C4-2B (cell line): ENCODE results near the gene PCARE.

Source experiments
- H3K27ac ChIP-seq: fragments of 450-650 bp; 2 replicates; pipeline ENCODE4 v1.5.1; 2017
- ZFX ChIP-seq: fragments of 450-650 bp; IDR thresholded peaks from 2 replicates; pipeline ENCODE4 v1.6.1; 2017
- TF ChIP-seq, protein P1 (sequence below): fragments of 450-650 bp; conservative IDR thresholded peaks from 2 replicates; pipeline ENCODE4 v1.5.1; 2017; ENCODE audit warnings: mild to moderate bottlenecking

PCARE gene

DNA sequence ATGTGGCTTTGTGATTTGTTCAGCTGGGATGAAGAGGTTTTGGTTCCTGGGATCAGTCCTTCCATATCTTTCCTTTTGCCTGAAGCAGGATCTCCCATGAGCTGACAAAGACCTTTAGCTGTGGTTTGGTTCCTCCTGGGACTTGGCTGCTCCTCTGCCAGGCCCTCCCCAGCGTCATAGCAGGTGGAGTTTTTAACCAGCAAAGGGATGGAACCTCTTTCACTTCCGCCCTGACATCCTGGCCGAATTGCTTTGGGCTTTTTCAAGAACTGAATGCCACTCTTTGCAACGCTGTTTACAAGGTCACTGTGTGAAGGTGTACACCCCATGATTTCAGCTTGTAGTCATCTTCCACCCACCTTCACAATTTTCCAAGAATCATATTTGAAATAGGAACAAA, 390 bp downstream of the PCARE start:
- no peak for TF ChIP-seq ZFX
- TF ChIP-seq, protein P1, sequence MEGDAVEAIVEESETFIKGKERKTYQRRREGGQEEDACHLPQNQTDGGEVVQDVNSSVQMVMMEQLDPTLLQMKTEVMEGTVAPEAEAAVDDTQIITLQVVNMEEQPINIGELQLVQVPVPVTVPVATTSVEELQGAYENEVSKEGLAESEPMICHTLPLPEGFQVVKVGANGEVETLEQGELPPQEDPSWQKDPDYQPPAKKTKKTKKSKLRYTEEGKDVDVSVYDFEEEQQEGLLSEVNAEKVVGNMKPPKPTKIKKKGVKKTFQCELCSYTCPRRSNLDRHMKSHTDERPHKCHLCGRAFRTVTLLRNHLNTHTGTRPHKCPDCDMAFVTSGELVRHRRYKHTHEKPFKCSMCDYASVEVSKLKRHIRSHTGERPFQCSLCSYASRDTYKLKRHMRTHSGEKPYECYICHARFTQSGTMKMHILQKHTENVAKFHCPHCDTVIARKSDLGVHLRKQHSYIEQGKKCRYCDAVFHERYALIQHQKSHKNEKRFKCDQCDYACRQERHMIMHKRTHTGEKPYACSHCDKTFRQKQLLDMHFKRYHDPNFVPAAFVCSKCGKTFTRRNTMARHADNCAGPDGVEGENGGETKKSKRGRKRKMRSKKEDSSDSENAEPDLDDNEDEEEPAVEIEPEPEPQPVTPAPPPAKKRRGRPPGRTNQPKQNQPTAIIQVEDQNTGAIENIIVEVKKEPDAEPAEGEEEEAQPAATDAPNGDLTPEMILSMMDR, result no peak

DNA sequence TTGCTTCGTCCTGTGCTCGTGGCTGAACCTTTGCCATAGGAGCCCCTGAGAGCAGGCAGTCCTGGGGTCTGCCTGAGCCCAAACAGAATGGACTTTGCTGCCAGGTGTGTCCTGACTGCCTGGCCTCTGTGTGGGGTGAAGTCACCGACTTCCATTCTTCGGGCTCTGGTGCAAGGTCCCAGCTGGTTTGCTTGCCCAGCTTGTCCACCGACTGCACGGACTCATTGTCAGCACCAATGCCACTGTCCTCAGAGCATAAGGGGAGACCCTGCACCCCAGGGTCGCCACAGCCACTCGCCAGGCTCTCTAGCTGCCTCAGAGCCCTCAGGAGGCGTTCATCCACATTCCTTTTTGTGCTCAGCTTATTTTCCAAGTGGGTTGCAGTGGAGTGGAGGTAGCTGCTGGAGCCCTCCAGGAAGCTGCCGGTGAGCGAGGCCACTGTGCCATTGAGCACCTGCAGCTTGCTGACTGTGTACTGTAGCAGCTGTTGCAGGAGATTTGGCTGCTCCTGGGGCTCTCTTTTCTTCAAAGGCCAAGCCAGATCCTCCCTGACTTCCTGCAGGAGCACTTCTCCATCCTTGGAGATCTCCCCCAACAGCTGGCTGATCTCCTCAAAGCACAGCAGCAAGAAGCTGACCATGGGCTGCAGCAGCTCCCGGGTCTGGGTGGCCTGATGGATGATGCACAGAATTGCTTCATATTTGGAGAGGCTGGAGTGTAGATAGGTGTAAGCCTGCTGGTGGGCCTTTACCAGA, 1.2 kb downstream of the PCARE start:
- TF ChIP-seq, protein P1, result no peak
- TF ChIP-seq ZFX, result no peak
- no peak overlapping the region for H3K27ac ChIP-seq

More for the DNA sequence above, 390 bp downstream of the PCARE start:
- H3K27ac ChIP-seq, result no peak overlapping the region

DNA sequence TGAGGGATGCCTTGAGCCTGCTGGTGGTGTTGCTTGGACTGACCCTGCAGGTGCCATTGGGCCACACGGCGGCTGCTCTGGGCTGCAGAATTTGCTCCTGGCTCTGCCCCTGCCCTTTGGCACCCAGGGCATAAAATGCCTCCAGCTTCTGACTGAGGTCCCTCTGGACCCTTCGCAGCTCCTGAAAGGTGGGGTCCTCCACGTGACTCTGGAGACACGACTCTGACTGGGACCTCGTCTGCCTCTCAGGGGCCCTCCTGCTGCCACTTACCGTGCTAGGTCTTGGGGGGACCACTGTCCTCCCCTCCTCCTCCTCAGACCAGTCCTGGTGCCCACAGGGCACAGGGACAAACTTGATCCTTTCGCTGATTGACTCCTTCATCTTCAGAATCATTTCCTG, 2.1 kb downstream of the PCARE start:
- no peak overlapping the region for H3K27ac ChIP-seq
- no peak for TF ChIP-seq ZFX
- TF ChIP-seq, protein P1, result no peak

DNA sequence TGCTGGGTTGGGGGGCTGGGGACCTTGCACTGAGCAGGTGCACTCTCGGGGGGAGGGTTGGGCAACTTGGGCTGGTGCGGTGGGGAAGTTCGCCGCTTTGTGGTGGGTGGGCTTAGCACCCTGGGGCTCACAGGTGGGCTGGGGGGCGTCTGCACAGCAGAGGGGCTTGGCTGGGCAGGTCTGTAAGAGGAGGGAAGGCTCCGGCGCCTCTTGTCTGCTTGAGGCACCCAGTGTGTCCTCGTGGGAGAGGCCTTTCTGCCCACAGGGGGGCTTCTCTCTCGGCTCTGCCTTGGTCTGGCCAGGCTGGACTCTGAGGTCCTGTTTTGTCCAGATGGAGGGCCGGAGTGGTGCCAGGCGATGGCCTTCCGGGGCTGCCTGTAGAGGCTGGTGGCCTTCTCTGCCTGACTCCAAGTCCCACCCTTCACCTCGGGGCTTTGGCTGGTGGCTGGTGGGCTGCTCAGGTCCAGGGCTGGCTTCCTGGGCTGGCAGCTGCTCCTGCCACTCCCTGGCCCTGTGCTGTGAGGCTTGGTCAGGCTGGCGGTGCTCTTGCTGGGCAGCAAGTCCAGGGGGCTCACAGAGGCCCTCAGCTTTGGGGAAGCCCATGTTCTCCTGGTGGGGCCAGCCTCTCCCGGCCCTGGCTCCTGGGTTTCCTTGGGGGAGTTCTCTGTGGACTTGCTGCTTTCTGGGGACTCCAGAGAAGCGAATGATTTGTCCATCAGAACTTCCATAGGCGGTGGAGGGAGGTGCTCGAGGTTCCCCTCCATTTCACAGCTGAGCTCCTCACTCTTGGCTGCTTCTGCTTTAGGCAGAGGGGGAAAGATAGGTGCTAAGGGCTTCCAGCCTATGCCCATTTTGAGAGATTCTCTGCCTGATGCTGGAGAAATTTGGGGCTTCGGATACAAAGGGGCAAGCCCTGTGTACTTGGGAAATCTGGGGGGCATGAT, 3.0 kb downstream of the PCARE start:
- TF ChIP-seq ZFX, result no peak
- TF ChIP-seq, protein P1, result no peak
- H3K27ac ChIP-seq, result no peak overlapping the region

DNA sequence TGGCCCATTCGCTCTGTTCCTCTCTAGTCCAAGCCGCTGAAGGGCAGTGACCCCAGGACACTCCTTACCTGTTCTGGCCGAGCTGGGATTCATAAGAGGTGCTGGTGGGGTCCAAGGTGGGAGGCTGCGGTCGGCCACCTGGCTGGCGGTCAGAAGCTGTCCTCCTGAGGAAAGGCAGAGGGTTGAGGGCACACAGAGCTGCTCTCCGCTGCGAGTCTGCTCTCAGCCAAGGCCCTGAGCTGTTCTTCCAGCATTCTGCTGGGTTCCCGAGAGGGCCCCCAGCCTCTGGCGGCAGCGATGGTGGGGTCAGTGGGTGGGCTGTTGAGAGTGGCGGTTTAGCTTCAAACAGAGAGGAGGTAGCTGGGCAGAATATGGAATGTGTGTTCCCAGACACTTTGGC, 3.8 kb downstream of the PCARE start:
- no peak overlapping the region for H3K27ac ChIP-seq
- TF ChIP-seq ZFX, result no peak
- TF ChIP-seq, protein P1, result no peak

DNA sequence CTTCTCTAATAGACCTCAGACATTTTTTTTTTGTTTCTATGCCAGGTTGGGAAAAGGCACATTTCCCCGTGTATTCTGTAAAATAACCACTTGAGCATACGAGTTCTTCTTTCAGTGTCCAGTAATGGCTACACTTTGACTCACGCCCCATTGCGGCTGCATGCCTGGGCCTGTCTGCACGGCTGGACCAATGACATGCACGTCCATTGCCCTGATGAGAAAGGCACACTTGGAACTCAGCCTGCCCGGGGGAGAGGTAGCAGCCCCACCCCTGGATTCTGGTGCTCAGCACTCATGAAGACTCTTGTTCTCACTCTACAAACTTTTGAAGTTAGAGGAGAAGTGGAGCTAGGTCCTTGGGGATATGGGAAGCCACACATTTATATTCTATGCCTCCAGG, 5.8 kb downstream of the PCARE start:
- TF ChIP-seq, protein P1, result no peak
- TF ChIP-seq ZFX, result no peak
- H3K27ac ChIP-seq, result no peak overlapping the region

DNA sequence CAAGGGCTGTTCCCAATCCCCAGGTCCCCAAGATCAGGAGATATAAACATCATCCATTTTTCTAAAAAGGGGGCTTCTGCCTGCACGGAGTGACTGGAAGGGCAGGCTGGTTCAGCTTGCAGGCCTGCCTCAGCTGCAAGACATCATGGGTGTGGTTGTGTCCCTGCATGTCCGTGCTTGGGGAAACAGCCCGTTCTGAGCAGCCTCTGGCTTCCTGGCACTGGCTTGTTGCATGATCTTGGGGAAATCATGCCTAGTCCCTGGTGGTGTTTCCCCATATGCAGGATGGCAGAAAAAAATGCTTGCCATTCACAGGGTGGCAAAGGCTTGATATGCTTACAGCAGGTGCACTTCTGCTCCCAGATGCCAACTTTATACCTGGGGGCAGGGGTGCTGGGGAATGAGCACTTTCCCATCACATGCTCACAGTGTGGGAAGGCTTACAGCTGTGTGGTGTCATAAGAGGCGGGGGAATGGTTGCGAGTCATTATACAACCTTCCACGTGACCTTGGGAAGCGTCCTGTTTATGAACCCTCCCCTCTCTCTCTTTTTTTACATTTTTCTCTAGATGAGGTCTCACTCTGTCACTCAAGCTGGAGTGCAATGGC, 7.2 kb downstream of the PCARE start:
- H3K27ac ChIP-seq, result no peak overlapping the region
- TF ChIP-seq, protein P1, result no peak
- no peak for TF ChIP-seq ZFX
